Measurements from ENCODE around the gene LBR.

The LBR gene

GRCh38 chr1:225413708-225414375, 14.0 kb downstream of the LBR start:
- no peak for TF ChIP-seq CTCF (IDR thresholded peaks at IDR 0.05; ENCODE audit: insufficient read depth, missing control alignments)

DNA sequence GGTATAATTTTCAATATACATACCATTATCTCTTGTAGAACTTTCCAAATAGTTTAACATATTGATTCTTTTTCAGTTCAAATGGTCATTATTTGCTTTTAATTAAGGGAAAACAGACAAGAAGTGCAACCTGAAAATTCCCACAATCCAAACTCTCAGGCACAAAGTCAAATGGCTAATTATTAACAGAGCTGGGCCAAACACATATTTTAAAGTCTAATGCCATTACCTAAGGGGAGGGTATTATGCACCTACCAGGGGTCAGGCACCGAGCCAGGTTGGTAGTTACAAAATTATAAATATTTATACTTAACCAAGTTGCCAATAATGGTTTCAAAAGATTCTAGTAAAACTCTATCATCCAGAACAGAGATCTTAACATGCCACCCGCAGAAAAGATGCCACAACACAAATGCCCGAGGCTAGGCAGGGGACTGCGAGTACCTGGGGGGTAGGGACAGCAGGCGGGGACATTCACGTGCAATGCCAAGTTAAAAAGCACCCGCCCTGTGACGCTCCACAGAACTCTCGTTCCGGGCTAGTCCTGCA, 15.0 kb downstream of the LBR start:
- TF ChIP-seq CTCF (IDR thresholded peaks at IDR 0.05; ENCODE audit: insufficient read depth, missing control alignments), result no peak
- FAIRE-seq, result no peak
- no peak for DNase-seq (ENCODE audit: insufficient read length, low spot score)

More at GRCh38 chr1:225413708-225414375, 14.0 kb downstream of the LBR start:
- FAIRE-seq, result no peak
- DNase-seq (ENCODE audit: insufficient read length, low spot score), result no peak

- TF ChIP-seq CTCF (IDR thresholded peaks at IDR 0.05; ENCODE audit: insufficient read depth, missing control alignments), result no peak
- FAIRE-seq, result no peak
- no peak for DNase-seq (ENCODE audit: insufficient read length, low spot score)
Observed at GRCh38 chr1:225412321-225412720, 15.5 kb downstream of the LBR start.

- no peak for DNase-seq (ENCODE audit: insufficient read length, low spot score)
- FAIRE-seq, result no peak
- no peak for TF ChIP-seq CTCF (IDR thresholded peaks at IDR 0.05; ENCODE audit: insufficient read depth, missing control alignments)
Observed at GRCh38 chr1:225410036-225410435, 17.8 kb downstream of the LBR start.

- DNase-seq (ENCODE audit: insufficient read length, low spot score) (peak; percentile 75), FAIRE-seq (peak; percentile 91)
- no peak for TF ChIP-seq CTCF (IDR thresholded peaks at IDR 0.05; ENCODE audit: insufficient read depth, missing control alignments)
Observed at GRCh38 chr1:225409051-225409450, 18.8 kb downstream of the LBR start.

DNA sequence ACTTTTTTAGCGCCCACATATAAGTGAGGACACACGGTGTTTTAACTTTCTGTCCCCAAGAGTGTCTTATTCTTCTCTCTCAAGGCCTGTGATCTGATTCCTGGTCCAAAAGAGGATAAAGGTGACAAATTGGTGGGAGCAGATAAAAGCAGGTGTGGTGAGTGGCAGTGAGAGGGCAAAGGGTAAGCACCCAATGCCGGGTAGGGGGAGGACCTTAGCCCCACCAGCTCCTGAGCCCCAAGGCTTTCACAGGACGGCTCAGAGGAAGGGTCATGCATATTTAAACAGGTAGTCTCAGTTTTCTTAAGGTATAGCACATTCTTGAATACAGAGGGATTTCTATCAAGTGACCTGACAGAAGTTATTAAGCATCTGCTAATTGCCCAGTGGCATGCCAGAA, 19.6 kb downstream of the LBR start:
- no peak for FAIRE-seq
- TF ChIP-seq CTCF (IDR thresholded peaks at IDR 0.05; ENCODE audit: insufficient read depth, missing control alignments), result no peak

DNA sequence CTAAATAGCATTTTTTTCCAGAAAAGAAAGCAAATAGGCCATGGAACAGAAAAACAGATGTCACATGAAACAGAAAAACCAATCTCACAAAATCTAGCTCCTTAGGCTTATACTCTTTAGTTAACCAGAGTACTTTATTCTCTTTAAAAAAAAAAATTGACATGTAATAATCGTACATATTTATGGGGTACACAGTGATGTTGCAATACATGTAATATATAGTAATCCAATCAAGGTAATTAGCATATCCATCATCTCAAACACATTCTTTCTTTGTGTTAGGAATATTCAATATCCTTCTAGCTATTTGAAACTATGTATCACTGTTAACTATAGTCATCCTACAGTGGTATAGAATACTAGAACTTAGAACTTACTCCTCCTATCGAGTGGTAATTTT, 20.1 kb downstream of the LBR start:
- no peak for TF ChIP-seq CTCF (IDR thresholded peaks at IDR 0.05; ENCODE audit: insufficient read depth, missing control alignments)
- DNase-seq (ENCODE audit: insufficient read length, low spot score), result no peak
- peak; percentile 85 for FAIRE-seq

More for the DNA sequence above, 19.6 kb downstream of the LBR start:
- DNase-seq (ENCODE audit: insufficient read length, low spot score), result no peak
